ENCODE data around the gene FGF12.

DNA sequence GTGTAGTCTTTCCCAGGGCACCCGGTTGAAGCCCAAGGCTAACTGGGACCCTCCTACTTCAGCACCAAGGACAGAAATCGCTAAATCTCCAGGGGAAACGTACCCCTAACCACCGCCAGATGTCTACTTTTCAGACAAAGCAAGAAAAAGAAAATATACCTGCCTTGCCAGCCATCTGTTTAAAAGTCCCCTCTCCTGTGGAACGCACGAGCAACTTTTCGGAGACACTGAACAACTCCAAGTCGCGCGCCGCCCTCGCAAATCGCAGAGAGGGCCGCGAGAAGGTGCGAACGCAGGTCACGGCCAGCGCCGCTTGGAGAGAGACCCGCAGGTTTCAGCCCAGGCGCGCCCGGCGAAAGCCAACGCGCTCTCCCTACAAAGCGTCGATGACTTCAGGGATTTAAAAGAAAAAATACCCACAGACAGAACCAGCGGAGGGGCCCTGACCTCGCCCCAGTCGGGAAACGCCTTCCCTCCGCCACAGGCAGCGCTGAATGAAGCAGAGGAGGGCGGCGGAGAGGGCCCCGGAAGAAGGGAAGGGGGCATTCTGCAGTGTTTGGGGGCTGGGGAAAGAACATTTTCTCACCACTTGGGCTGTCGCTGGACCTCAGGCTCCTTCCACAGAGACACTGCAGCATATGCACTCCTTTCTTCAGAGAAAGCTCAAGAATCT lies 213.1 kb downstream of the FGF12 start:
- no peak for TF ChIP-seq CTCF (IDR thresholded peaks at IDR 0.05)
- TF ChIP-seq POLR2AphosphoS5 (IDR thresholded peaks at IDR 0.05): no peak
